Glutamatergic neuron (in vitro differentiated cells): ENCODE data around the gene UBE2F. TPM values are rescaled to one million over a fixed set of nuclear protein-coding genes. Genes with fewer than 3 reads are reported as not detected.

Source experiments
- DNase-seq: peaks from one replicate; pipeline ENCODE4 v3.0.0; 2022
- H3K27ac Mint-ChIP-seq: one replicate; pipeline ENCODE4 v1.8.0; 2020; ENCODE audit warnings: mild to moderate bottlenecking, mixed read lengths, inconsistent platforms; ENCODE audit not compliant: unreplicated experiment
- H3K27me3 Mint-ChIP-seq: one replicate; pipeline ENCODE4 v1.8.0; 2020; ENCODE audit warnings: mild to moderate bottlenecking, moderate library complexity, mixed read lengths, inconsistent platforms; ENCODE audit not compliant: unreplicated experiment
- H3K36me3 Mint-ChIP-seq: one replicate; pipeline ENCODE4 v1.8.0; 2020; ENCODE audit warnings: mild to moderate bottlenecking, mixed read lengths, inconsistent platforms; ENCODE audit not compliant: unreplicated experiment
- H3K4me1 Mint-ChIP-seq: one replicate; pipeline ENCODE4 v1.8.0; 2020; ENCODE audit warnings: mild to moderate bottlenecking, low read depth, mixed read lengths, inconsistent platforms; ENCODE audit not compliant: unreplicated experiment
- H3K4me3 Mint-ChIP-seq: one replicate; pipeline ENCODE4 v1.8.0; 2020; ENCODE audit warnings: mild to moderate bottlenecking, mixed read lengths, inconsistent platforms; ENCODE audit not compliant: unreplicated experiment
- H3K9me3 Mint-ChIP-seq: one replicate; pipeline ENCODE4 v1.8.0; 2020; ENCODE audit warnings: mild to moderate bottlenecking, moderate library complexity, mixed read lengths, inconsistent platforms; ENCODE audit not compliant: unreplicated experiment
- CTCF ChIP-seq: fragments of 200-600 bp; sonication (generic); IDR thresholded peaks from one replicate; pipeline ENCODE4 v1.5.0; 2021; ENCODE audit not compliant: partially characterized antibody, unreplicated experiment
- total RNA-seq: library from RNA; stranded (reverse); fragmentation: NEBNext Ultra II Directional; extraction: Animal tissue kit (Norgen Biotek cat#: 25700); gene quantifications from one replicate; pipeline ENCODE4 v1.2.1, GENCODE V29; 2021; ENCODE audit not compliant: unreplicated experiment

The UBE2F gene
- total RNA-seq, 1 donor from 2014 or later = 43.0 TPM

GRCh38 chr2:238082827-238083226 is 116.0 kb downstream of the UBE2F start:
- DNase-seq = no peak
- no peak for TF ChIP-seq CTCF
- no peaks in the 10 kb centered on the region for H3K4me1 Mint-ChIP-seq
- peaks cover 2% of the 10 kb centered on the region for H3K27me3 Mint-ChIP-seq
- no peak overlapping the region for H3K4me3 Mint-ChIP-seq
- H3K36me3 Mint-ChIP-seq = peaks cover 17% of the 10 kb centered on the region
- peaks cover 1% of the 10 kb centered on the region for H3K9me3 Mint-ChIP-seq
- no peak overlapping the region for H3K27ac Mint-ChIP-seq

- Mint-ChIP-seq H3K27me3 (peaks cover 2% of the 10 kb centered on the region), H3K4me3 (no peak overlapping the region), H3K4me1 (no peaks in the 10 kb centered on the region), H3K9me3 (no peaks in the 10 kb centered on the region), H3K27ac (no peak overlapping the region), H3K36me3 (peaks cover 17% of the 10 kb centered on the region)
- no peak for DNase-seq
- TF ChIP-seq CTCF = no peak
These were observed 117.1 kb downstream of the UBE2F start for GRCh38 chr2:238083919-238084318.

- H3K9me3 Mint-ChIP-seq = no peaks in the 10 kb centered on the region
- peaks cover 2% of the 10 kb centered on the region for H3K27me3 Mint-ChIP-seq
- peaks cover 15% of the 10 kb centered on the region for H3K36me3 Mint-ChIP-seq
- TF ChIP-seq CTCF = no peak
- no peak for DNase-seq
- no peak overlapping the region for H3K27ac Mint-ChIP-seq
- H3K4me1 Mint-ChIP-seq = no peaks in the 10 kb centered on the region
- no peak overlapping the region for H3K4me3 Mint-ChIP-seq
These were observed 117.9 kb downstream of the UBE2F start for GRCh38 chr2:238084761-238085160.

- H3K9me3 Mint-ChIP-seq = no peaks in the 10 kb centered on the region
- peaks cover 10% of the 10 kb centered on the region for H3K36me3 Mint-ChIP-seq
- peaks cover 2% of the 10 kb centered on the region for H3K27me3 Mint-ChIP-seq
- DNase-seq = no peak
- H3K27ac Mint-ChIP-seq = no peak overlapping the region
- no peaks in the 10 kb centered on the region for H3K4me1 Mint-ChIP-seq
- H3K4me3 Mint-ChIP-seq = no peak overlapping the region
- no peak for TF ChIP-seq CTCF
These were observed 119.1 kb downstream of the UBE2F start for GRCh38 chr2:238085899-238086298.

- DNase-seq = no peak
- TF ChIP-seq CTCF = no peak
- Mint-ChIP-seq H3K4me3 (no peak overlapping the region), H3K36me3 (peaks cover 5% of the 10 kb centered on the region), H3K4me1 (no peaks in the 10 kb centered on the region), H3K9me3 (no peaks in the 10 kb centered on the region), H3K27ac (no peak overlapping the region), H3K27me3 (peaks cover 3% of the 10 kb centered on the region)
These were observed 120.4 kb downstream of the UBE2F start for GRCh38 chr2:238087211-238087610.
